ENCODE measurements around the gene AMOTL2.

AMOTL2 gene

DNA sequence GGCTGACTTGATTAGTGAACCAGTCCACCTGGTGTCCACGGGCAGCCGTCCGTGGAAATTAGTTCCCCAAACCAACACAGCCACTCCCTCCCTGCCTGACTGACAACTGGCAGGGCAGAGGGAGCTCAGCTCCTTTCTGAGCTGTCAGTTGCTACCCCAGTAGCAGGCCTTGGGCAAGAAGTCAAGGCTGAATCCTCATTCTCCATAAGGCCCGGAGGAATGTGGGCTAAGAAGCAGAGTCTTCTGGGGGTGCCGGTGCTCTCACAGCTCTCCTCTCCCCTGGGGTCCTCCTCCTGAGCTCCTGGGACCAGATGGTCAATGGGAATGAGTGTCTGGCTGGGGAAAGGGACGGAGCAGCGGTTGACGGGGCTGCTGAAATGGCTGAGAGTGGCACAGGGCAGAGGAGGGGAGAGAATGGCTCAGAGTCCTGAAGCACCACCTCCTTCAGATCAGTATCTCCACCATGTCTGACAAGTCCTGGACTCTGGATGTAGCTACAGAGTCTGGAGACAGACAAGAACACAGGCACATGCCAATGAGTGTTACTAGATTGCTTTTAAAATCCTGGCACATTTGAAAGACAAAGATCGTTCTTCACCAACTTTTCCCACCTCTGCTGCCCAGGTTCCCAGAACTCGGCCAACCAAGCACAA is 16.9 kb downstream of the AMOTL2 start:
- no peaks in the 10 kb centered on the region for H3K4me1 Mint-ChIP-seq
- H3K36me3 Mint-ChIP-seq: no peaks in the 10 kb centered on the region
- no peak for DNase-seq
- H3K27me3 Mint-ChIP-seq: peaks cover 31% of the 10 kb centered on the region
- H3K27ac Mint-ChIP-seq: no peak overlapping the region
- no peak overlapping the region for H3K4me3 Mint-ChIP-seq
- CTCF ChIA-PET: interaction anchor here (1.5 to 3.9 kb wide), 2 partner anchors 13 to 116 kb away, joined by 3 to 10 read pairs; no protein-coding TSS in a partner anchor
- no peaks in the 10 kb centered on the region for H3K9me3 Mint-ChIP-seq

DNA sequence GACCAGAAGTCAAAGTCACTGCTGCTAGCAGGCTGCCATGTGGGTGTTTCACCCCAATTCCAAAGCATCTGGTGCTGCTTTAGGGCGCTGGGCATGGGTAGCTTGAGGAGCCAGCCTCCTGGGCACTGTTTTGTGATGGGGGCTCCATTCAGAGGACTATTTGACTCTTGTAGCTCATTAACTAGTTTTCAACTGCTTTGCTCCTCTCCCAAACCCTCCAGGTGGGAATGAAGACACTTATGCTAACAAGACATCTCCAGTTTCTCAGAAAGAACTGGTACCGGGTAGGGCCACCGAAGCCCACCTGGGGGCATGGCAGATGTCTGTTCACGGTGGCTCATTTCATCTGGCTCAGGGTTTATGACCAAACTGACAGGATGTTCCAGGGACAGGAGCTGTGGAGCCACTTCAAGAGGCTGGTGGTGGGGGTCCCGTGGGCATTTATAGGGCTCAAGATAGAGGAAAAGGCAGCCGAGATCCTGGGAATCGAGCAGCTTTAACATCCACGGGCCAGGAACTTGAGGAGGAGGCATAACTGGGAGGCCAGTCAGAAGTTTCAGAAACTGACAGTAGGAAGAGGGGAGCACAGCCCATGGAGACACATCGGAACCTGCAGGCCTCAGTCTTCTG is 17.7 kb downstream of the AMOTL2 start:
- no peaks in the 10 kb centered on the region for H3K9me3 Mint-ChIP-seq
- no peaks in the 10 kb centered on the region for H3K36me3 Mint-ChIP-seq
- H3K4me1 Mint-ChIP-seq: no peaks in the 10 kb centered on the region
- DNase-seq: no peak
- no peak overlapping the region for H3K4me3 Mint-ChIP-seq
- CTCF ChIA-PET: interaction anchor here (0.7 to 3.9 kb wide), 4 partner anchors 8 to 117 kb away, joined by 3 to 10 read pairs (median 3); no protein-coding TSS in a partner anchor
- no peak overlapping the region for H3K27ac Mint-ChIP-seq
- H3K27me3 Mint-ChIP-seq: peaks cover 23% of the 10 kb centered on the region

DNA sequence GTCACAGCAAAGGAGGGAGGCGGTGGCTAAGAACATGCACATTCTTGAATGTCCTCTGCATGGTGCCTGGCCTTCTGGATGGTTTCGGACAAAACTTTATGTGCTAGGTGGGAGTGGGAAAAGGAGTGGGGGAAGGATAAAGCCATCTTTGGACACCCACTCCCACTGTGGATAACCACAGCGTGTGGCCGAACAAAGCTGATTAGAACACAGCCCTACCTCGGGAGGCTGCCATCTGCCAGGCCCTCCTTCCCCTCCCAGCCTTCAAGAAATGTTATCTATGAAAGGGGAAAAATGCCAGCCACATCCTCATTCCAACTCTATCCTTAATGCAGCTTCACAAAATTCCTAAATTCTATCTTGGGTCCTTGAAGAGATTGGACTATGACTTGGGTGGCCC is 18.8 kb downstream of the AMOTL2 start:
- DNase-seq: no peak
- no peak overlapping the region for H3K4me3 Mint-ChIP-seq
- no peak overlapping the region for H3K27ac Mint-ChIP-seq
- H3K27me3 Mint-ChIP-seq: peaks cover 21% of the 10 kb centered on the region
- CTCF ChIA-PET: interaction anchor here (0.9 kb wide), 1 partner anchor 86 kb away, joined by 3 read pairs; no protein-coding TSS in a partner anchor
- H3K36me3 Mint-ChIP-seq: no peaks in the 10 kb centered on the region
- H3K9me3 Mint-ChIP-seq: no peaks in the 10 kb centered on the region
- H3K4me1 Mint-ChIP-seq: no peaks in the 10 kb centered on the region

DNA sequence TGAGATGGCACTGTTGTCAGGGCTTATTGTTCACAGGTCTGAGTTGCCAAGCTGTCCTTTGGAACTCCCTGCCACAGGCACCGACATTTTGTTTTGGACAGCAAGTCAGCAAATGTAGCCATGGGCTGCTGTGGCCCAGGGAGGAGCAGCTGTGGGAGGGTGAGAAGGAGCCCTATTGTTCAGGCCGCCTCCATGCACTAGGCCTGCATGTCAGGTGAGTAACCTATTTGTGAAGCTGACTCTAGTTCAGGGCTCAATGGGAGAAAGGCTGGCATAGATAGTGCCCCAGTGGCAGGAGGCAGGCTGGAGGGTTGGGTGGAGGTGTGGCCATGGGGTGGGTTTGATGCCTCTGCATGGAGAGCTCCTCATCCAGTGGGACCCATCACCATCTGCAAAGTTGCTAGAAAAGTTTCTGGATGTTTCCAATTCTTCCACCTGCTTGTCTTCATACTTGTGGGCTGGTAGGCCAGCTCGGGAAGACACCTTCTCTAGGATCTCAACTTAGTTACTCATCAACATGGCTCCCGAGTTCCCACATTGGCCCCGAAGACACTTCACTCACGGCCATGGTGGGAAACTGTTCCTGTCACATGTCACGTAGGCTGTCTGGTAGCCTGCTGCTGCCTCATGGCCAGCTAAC is 19.5 kb downstream of the AMOTL2 start:
- CTCF ChIA-PET: no interaction called here
- H3K9me3 Mint-ChIP-seq: no peaks in the 10 kb centered on the region
- DNase-seq: no peak
- no peak overlapping the region for H3K27ac Mint-ChIP-seq
- no peaks in the 10 kb centered on the region for H3K36me3 Mint-ChIP-seq
- peaks cover 17% of the 10 kb centered on the region for H3K27me3 Mint-ChIP-seq
- no peak overlapping the region for H3K4me3 Mint-ChIP-seq
- no peaks in the 10 kb centered on the region for H3K4me1 Mint-ChIP-seq

DNA sequence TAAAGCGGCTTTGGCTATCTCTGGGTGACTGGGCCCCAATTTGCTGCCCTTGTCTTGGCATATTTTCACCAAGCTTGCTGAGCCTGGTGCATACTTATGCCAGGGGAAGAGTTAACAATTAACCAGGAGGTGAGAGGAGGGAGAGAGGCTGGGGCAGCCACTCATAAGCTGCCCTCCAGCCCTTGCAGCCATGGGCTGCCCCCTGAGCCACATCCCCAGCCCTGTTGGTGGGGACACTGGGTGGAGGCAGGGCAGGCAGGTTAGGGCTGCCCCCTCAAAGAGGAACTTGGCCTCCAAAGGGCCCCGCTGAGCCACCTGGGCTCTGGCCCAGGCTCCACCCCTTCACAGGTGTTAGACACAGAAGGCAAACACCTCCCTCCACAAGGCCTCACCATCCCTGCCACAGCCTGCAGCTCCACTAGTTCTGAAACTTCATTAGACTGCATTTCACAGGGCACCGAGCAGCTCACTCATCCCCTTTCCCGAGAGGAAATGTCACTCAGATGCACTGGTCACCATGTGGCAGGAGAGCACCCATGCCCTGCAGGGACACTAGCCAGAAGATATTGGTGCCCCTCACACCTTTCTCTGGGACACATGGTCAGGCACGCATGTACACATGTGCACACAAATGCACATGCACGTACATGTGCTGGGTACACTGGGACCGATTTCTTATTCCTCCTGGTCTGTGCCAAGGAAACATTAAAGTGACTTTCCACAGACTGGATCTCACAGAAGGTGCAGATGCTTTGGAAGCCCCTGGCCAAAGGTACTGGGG is 20.2 kb downstream of the AMOTL2 start:
- no peaks in the 10 kb centered on the region for H3K36me3 Mint-ChIP-seq
- CTCF ChIA-PET: no interaction called here
- no peak for DNase-seq
- peaks cover 17% of the 10 kb centered on the region for H3K27me3 Mint-ChIP-seq
- no peak overlapping the region for H3K4me3 Mint-ChIP-seq
- H3K27ac Mint-ChIP-seq: no peak overlapping the region
- H3K4me1 Mint-ChIP-seq: no peaks in the 10 kb centered on the region
- no peaks in the 10 kb centered on the region for H3K9me3 Mint-ChIP-seq

DNA sequence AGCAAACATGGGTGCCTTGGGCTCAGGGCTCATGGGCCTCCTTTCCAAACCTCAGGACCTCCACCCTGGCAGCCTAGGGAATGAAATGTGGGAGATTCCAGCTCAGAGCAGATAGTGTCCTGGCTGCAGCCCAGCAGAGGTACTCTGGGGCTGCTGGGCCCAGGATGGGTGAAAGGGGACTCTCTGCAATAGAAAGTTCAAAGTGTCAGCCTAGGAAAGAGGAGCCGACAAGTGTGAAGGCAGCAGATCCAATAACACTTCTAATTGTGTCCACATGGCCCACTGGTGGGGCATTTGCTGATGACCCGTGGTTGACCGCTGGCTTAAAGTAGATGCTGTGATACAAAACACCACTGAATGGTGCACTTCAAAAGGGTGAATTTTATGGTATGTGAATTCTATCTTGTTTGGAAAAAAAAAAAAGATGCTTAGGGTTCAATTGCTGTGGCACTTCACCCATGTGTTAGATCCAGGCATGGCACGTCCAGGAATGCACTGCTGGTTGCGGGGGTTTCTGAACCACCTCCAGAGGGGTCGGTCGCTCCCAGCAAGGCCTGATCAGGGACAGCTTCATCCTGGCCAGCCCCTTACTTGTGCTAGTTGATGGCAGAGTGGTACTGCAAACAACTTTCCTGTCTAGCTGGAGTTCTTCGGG is 20.9 kb downstream of the AMOTL2 start:
- H3K9me3 Mint-ChIP-seq: no peaks in the 10 kb centered on the region
- H3K27me3 Mint-ChIP-seq: peaks cover 17% of the 10 kb centered on the region
- no peak overlapping the region for H3K4me3 Mint-ChIP-seq
- DNase-seq: no peak
- H3K27ac Mint-ChIP-seq: no peak overlapping the region
- no peaks in the 10 kb centered on the region for H3K36me3 Mint-ChIP-seq
- no peaks in the 10 kb centered on the region for H3K4me1 Mint-ChIP-seq
- CTCF ChIA-PET: no interaction called here

DNA sequence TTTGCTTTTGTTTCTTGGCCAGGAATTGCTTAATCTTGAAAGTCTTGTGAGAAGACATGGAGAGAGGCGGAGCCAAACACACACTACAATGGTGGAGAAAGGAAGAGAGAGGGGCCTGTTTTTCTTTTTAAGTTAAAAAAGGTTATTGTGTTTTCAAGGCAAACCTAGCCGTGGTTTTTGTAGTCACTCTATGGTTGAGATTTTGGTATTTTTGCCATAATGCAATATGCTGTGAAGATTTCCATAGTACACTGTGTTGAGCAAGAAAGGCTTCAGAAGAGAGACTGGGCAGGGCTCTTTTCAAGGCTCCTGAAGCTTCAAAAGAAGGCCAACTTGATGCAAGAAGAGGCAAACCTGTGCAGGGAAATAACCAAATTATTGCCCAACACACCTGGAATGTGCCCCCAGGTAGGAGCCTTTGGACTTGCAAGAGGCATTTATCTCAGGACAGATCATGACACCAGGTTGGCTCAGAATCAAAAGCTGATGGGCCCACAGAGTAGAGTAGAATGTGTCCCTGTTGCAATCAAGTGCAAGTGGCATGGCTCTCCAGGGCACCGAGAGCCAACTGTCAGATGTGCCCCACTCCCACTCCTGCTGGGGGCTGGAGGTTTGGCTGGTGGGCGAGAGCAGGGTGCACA is 22.1 kb downstream of the AMOTL2 start:
- H3K4me3 Mint-ChIP-seq: no peak overlapping the region
- H3K9me3 Mint-ChIP-seq: no peaks in the 10 kb centered on the region
- H3K4me1 Mint-ChIP-seq: no peaks in the 10 kb centered on the region
- no peak for DNase-seq
- H3K27me3 Mint-ChIP-seq: peaks cover 10% of the 10 kb centered on the region
- CTCF ChIA-PET: no interaction called here
- no peaks in the 10 kb centered on the region for H3K36me3 Mint-ChIP-seq
- H3K27ac Mint-ChIP-seq: no peak overlapping the region

DNA sequence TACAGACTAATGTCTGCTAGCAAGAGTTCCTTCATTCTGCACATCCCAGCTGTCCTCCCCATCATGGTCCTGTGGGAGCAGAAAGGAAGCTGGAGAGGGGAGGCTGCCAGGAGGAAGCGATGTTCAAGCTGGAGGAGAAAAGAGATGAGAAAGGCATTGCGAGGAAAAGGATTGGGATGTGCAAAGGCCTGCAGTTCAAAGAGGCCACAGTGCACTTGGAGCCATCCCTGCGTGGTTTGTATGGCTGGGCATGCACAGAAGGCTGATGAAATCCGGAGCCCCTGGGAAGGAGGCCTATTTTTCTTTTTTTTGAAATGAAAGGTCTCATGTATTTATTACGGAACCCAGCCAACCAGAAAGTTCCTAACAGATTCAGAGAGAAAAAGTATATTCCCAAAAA is 22.8 kb downstream of the AMOTL2 start:
- H3K27ac Mint-ChIP-seq: no peak overlapping the region
- H3K4me3 Mint-ChIP-seq: no peak overlapping the region
- H3K36me3 Mint-ChIP-seq: no peaks in the 10 kb centered on the region
- CTCF ChIA-PET: no interaction called here
- H3K9me3 Mint-ChIP-seq: peaks cover 5% of the 10 kb centered on the region
- H3K4me1 Mint-ChIP-seq: no peaks in the 10 kb centered on the region
- H3K27me3 Mint-ChIP-seq: peaks cover 5% of the 10 kb centered on the region
- DNase-seq: no peak

DNA sequence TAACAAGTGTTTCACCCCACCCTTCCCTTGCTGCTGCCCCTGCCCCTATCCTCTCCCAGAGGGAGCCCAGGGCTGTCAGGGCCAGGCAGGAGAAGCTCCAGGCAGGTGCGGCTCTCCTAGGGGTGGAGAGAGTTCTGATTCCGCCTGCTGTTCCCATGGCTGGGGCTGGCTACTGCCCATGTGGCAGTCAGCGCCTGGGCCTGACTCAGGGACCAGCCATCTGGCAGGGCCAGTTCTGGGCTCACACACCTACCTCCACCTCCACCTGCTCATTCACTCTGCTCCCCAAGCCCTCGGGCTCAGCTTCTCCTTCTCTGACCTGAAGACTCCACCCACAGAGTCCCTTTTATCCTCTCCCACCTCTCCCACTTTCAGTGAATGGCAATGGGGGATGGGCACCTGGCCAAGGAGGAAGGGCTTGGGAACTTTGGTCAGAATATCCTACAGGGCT is 23.4 kb downstream of the AMOTL2 start:
- CTCF ChIA-PET: interaction anchor here (1.6 kb wide), 1 partner anchor 125 kb away, joined by 4 read pairs; no protein-coding TSS in a partner anchor
- no peak overlapping the region for H3K27ac Mint-ChIP-seq

DNA sequence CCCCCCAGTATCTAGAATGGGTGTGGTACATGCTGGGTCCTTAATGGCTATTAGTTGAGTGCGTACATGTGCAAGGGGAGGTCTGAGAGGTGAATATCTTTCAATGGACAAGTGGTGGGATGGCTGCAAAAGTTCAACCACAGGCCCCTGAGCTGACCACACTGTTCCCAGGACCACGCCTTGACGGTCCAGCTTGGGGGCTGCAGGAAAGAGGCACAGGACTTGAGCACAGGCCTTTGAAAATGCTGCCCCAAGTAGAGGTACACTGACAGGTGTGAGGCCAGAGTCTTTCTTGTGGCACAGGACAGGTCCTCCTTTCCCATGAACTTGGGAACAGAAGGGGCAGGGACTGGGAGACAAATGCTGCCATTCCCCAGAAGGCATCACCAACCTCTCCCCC is 24.0 kb downstream of the AMOTL2 start:
- CTCF ChIA-PET: interaction anchor here (1.6 kb wide), 1 partner anchor 125 kb away, joined by 4 read pairs; no protein-coding TSS in a partner anchor
- peaks cover 5% of the 10 kb centered on the region for H3K9me3 Mint-ChIP-seq
- H3K27ac Mint-ChIP-seq: no peak overlapping the region
- H3K4me3 Mint-ChIP-seq: no peak overlapping the region
- DNase-seq: no peak
- H3K36me3 Mint-ChIP-seq: no peaks in the 10 kb centered on the region
- peaks cover 7% of the 10 kb centered on the region for H3K27me3 Mint-ChIP-seq
- H3K4me1 Mint-ChIP-seq: no peaks in the 10 kb centered on the region

More for the DNA sequence above, 23.4 kb downstream of the AMOTL2 start:
- peaks cover 5% of the 10 kb centered on the region for H3K27me3 Mint-ChIP-seq
- H3K4me3 Mint-ChIP-seq: no peak overlapping the region
- H3K4me1 Mint-ChIP-seq: no peaks in the 10 kb centered on the region
- peaks cover 5% of the 10 kb centered on the region for H3K9me3 Mint-ChIP-seq
- DNase-seq: no peak
- no peaks in the 10 kb centered on the region for H3K36me3 Mint-ChIP-seq

DNA sequence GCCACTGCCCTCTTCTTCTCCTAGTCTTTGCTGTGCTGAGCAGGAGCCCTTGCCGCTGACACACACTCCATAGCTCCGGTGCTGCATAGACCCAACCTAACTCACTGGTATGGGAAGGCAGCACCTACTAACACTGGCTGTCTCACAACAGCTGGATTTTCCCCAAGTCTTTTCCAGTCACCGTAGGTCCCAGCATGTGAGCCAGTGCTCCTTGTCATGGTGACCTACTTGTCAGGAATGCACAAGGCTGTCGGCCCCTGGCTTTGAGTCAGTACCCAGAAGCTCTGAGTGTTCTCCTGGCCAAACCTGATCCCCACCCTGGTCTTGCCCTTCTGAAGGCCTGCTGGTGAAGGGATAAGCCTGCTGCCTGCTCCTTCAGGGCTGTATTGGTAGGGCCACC is 25.7 kb downstream of the AMOTL2 start:
- peaks cover 5% of the 10 kb centered on the region for H3K9me3 Mint-ChIP-seq
- no peak overlapping the region for H3K4me3 Mint-ChIP-seq
- no peaks in the 10 kb centered on the region for H3K4me1 Mint-ChIP-seq
- no peak overlapping the region for H3K27ac Mint-ChIP-seq
- CTCF ChIA-PET: no interaction called here
- peaks cover 11% of the 10 kb centered on the region for H3K27me3 Mint-ChIP-seq
- H3K36me3 Mint-ChIP-seq: no peaks in the 10 kb centered on the region
- no peak for DNase-seq

DNA sequence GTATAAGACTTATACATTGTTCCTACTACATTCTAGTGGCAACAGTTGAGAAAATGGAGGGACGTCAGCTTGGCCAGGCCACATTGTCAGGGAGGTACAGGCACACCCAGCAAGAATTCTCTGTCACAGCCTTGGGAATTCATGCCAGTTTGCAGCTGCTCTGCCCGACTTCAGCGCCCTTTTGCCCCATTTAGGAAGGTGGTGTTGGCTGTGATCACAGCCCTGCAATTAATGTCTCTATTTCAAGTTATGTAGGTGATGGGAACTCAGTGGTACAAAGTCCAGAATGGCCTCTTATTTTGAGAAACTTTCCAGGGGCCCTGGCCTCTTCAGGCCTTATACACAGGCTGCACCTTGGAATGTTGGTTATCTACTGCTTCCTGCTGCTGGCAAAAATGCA is 26.7 kb downstream of the AMOTL2 start:
- CTCF ChIA-PET: no interaction called here
- H3K4me1 Mint-ChIP-seq: no peaks in the 10 kb centered on the region

DNA sequence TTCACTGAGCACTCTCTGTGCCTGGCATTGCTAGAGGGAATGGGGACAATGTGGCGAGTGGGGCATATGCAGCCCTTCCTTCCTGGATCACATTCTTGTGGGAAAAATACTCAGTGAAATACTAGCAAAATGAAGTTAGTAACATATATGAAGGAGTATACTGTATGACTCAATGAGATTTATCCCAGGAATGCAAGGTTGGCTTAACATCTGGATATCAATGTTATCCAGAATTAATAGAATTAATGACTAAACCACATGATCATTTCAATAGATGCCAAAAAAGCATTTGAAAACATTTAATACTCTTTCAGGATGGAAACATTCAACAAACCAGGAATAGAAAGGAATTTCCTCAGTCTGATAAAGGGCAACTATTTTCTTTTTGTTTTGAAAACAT is 27.5 kb downstream of the AMOTL2 start:
- CTCF ChIA-PET: no interaction called here
- peaks cover 11% of the 10 kb centered on the region for H3K27me3 Mint-ChIP-seq
- no peaks in the 10 kb centered on the region for H3K36me3 Mint-ChIP-seq
- peaks cover 5% of the 10 kb centered on the region for H3K9me3 Mint-ChIP-seq
- no peak overlapping the region for H3K27ac Mint-ChIP-seq
- no peaks in the 10 kb centered on the region for H3K4me1 Mint-ChIP-seq
- DNase-seq: no peak
- no peak overlapping the region for H3K4me3 Mint-ChIP-seq

More for the DNA sequence above, 26.7 kb downstream of the AMOTL2 start:
- no peaks in the 10 kb centered on the region for H3K36me3 Mint-ChIP-seq
- H3K9me3 Mint-ChIP-seq: peaks cover 5% of the 10 kb centered on the region
- H3K27ac Mint-ChIP-seq: no peak overlapping the region
- peaks cover 11% of the 10 kb centered on the region for H3K27me3 Mint-ChIP-seq
- no peak for DNase-seq
- H3K4me3 Mint-ChIP-seq: no peak overlapping the region

Data from activated naive CD4-positive, alpha-beta T cell treated with anti-CD3 and anti-CD28 coated beads, Interleukin-2, amount 10 ng/mL, durations not matched to agents 7 days and 5 days (primary cell).